NCI-H2196 treated with DMSO at 0.1 percent for 48 hours (cell line): Measurements from ENCODE around the gene SH3BP2.

ENCODE experiments used
- DNase-seq: peaks from one replicate; lab custom pipeline; 2025; ENCODE audit not compliant: unreplicated experiment; lab: John Stamatoyannopoulos, UW

Gene SH3BP2

DNA sequence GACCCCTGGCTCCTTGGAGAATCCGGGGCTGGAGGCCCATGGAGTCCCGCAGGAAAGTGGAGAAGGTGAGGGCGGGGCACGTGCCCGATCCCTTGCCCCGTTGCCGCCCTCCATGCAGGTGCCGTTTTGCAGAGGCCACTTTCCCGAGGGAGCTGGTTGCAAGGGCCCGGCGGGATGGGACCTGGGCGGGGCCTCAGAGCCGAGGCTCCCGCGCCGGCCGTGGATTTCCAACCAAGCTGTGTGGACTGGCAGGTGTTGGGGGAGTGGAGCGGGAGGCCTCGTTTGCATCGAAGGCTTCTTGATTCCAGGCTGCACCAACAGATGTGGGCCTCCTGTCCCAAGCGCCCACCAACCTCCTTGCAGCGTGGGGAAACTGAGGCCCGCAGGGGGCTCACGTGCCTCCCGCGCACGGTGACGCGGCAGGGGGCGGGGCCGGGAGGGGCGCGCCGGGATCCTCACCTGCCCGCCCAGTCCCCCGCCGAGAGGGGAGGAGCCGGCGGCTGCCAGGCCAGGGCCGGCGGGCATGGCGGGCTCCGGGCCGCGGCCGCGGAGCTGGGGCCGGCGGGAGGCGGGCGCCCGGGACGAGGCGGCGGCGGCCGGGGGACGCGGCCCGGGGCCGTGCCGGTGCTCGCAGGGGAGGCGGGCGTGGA, 24.9 kb downstream of the SH3BP2 start:
- DNase-seq, result no peak

DNA sequence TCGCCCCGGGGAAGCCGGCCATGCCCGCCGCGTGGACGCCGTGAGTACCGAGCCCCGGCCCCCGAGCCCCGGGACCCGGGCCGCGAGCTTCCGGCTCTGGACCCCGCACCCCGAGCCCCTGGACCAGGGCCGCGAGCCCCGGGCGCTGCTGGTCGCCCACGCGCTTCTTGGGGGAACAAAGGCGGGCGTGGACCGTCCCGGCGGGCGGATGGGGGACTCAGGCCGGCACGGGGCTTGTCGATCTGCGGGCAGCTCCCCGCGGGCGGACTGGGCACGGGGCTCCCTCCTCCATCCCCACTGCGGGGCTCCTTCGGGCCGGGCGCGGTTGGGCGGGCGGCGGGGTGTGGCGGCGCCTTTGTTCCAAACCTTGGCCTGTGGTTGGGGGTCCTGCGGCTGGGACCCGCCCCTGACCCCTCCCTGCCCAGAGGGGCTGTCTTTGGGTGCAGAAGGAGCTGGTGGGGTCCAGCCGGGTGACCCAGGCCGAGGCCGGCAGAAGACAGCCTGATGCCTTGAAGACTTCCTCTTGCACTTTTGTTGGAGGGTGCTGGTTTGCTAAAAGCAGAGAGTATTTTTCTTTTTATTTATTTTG, 25.6 kb downstream of the SH3BP2 start:
- DNase-seq, result no peak

DNA sequence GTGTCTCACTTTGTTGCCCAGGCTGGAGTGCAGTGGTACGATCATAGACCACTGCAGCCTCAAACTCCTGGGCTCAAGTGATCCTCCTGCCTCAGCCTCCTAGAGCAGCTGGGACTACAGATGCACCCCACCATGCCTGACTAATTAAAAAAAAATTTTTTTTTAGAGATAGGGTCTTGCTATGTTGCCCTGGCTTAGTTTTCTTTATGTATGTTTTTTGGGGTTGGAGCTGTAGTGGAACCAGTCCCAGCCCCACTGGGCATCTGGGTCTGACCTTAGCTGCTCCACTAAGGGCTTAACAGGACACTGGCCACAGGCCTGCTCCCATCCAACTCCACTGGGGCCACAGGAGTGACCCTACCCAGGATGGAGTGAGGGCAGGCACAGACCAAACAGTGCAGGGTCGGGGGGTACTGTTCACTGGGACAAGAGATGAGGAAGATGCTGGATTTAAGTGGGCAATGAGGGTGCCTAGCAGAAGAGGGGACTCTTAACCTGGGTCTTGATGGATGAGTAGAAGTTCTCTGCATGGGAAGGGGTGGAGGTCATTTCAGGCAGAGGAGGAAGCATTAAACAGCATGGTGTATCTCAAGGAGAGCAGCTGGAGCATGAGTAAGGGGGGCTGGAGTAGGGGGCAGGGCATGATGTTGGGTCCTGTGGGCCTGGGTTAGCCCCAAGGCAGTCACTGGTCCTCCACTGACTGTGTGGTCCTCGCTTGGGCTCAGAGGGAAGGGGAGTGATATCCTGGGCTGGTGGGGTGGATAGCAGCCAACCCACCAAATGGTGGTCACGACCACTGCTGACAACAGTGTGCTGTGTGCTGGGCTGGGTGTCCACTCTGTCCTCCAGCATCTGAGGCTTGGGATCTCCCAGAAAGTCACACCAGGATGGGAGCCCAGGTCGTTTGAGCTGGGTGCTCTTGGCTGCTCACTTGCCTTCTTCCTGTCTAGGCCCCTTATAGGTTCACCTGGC, 26.6 kb downstream of the SH3BP2 start:
- peak; percentile 33 for DNase-seq

DNA sequence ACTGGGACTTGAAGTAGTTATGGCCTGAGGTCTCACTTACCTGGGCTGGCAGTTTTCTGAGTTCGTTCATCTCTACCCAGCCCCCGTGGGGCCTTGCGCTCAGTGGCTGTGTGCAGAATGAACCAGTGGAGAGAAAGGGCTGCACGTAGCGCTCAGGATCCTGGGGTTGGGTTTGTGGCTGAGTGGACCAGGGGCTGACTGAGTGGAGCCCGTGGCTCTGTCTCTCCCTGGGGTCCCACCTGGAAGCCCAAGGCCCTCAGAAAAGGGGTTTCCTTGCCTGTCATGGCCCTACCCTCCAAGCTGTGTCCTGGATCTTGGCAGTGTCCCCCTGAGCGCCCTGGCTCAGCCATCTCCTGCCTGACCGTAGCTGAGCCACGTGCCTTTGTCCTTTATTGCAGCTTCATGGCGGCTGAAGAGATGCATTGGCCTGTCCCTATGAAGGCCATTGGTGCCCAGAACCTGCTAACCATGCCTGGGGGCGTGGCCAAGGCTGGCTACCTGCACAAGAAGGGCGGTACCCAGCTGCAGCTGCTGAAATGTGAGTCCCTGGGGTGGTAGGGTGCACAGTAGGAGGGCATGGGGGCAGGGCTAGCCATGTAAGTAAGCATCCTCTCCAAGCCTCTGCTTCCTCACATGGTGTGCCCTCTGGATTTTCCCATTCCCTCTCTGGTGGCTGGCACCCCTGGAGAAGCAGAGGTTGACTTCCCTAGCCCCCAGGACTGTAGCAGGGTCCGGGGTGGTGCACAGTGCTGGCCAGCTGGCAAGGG, 27.5 kb downstream of the SH3BP2 start:
- peak; percentile 91 for DNase-seq

- DNase-seq, result no peak
Observed at GRCh38 chr4:2822461-2823300, 29.8 kb downstream of the SH3BP2 start.

DNA sequence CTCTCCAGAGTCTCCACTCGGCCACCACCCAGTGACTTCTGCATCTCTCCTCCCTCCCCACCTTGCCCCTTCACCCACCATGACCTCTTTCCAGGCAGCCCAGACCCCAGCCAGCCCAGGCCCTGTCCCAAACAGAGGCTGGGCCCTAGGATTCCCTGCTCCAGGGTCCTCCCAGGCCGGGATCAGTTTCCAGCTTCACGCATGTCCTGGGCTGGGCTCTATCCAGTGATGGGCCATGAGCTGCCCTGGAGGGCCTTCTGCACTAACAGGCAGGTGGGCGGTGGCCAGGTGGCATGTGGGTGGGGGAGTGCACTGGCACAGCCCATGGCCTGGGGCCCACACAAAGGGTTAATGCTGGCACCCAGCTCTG, 30.4 kb downstream of the SH3BP2 start:
- no peak for DNase-seq

GRCh38 chr4:2823671-2824328, 30.9 kb downstream of the SH3BP2 start:
- DNase-seq, result no peak

DNA sequence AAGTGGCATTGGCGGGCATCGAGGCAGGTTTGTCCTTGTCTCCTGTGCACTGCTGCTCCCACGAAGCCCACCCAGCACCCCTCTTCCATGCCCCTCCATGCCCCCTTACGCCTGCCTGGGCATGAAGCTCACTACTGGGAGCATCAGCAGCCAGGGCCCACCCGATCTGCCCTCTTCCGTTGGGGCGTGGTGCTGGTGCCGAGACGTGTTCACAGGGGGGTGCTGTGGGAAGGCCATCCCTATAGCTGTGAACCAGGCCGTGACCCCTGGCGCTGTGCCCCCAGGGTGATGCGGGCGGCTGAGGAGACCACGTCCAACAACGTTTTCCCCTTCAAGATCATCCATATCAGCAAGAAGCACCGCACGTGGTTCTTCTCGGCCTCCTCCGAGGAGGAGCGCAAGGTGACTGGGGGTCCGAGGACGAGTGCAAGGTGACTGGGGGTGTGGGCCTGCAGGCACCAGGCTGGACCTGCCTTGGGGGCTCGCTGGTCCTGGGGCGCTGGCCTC, 31.5 kb downstream of the SH3BP2 start:
- DNase-seq, result no peak

GRCh38 chr4:2824836-2825381, 32.0 kb downstream of the SH3BP2 start:
- no peak for DNase-seq

- no peak for DNase-seq
Observed at GRCh38 chr4:2825740-2826139, 32.9 kb downstream of the SH3BP2 start.

- DNase-seq, result no peak
Observed at GRCh38 chr4:2827071-2827873, 34.4 kb downstream of the SH3BP2 start.

- DNase-seq, result no peak
Observed at GRCh38 chr4:2827874-2828751, 35.2 kb downstream of the SH3BP2 start.

DNA sequence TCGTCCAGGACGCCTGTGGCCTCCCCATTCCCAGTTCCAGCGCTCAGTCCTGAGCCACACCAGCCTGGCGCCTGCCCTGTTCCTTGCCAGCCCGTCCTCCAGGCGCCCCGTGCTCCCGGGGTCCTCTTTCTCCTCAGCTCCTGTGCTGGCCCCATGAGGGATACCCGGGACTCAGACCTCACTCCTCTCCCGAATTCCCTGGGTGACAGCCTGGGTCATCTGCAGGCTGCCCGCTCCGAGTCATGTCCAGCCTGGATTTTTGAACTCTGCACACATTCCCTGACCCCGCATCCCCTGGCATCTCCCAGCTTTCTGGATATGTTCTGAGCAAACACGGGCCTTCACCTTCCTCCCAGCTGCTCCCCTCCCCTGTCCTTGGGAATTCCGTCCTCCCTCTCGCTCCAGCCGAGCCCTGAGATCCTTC, 35.9 kb downstream of the SH3BP2 start:
- DNase-seq, result no peak

DNA sequence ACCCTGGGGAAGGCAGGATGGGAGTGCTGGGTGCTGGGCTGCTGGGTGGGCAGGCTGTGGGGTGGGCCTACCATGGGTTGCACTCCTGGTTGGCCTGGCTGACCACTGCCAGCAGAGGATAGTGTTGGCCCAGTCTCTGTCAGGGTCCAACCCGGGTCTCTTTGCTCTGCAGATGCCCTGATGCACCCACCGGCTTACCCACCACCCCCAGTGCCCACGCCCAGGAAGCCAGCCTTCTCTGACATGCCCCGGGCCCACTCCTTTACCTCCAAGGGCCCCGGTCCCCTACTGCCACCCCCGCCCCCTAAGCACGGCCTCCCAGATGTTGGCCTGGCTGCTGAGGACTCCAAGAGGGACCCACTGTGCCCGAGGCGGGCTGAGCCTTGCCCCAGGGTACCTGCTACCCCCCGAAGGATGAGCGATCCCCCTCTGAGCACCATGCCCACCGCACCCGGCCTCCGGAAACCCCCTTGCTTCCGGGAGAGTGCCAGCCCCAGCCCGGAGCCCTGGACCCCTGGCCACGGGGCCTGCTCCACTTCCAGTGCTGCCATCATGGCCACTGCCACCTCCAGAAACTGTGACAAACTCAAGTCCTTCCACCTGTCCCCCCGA, 36.5 kb downstream of the SH3BP2 start:
- no peak for DNase-seq

DNA sequence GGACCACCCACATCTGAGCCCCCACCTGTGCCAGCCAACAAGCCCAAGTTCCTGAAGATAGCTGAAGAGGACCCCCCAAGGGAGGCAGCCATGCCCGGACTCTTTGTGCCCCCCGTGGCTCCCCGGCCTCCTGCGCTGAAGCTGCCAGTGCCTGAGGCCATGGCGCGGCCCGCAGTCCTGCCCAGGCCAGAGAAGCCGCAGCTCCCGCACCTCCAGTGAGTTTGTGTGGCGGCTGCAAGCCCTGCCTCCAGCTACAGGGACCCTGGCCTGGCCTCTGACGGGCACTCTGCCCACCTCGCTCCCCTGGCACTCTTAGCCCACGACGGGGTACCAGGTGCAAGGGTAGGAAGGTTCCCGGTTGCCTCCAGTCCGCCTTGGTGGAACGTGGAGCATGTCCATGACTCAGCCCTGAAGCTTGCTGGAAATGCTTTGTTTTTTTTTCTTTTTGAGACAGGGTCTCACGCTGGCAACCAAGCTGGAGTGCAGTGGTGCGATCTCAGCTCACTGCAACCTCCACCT, 37.1 kb downstream of the SH3BP2 start:
- DNase-seq, result no peak

GRCh38 chr4:2830632-2831610, 38.0 kb downstream of the SH3BP2 start:
- no peak for DNase-seq
